C4-2B (cell line): Measurements from ENCODE around the gene PGP.

Experiments used
- CTCF ChIP-seq: fragments of 450-650 bp; conservative IDR thresholded peaks from 2 replicates; pipeline ENCODE4 v1.5.1; 2017; ENCODE audit warnings: mild to moderate bottlenecking
- ZFX ChIP-seq: fragments of 450-650 bp; IDR thresholded peaks from 2 replicates; pipeline ENCODE4 v1.6.1; 2017

DNA sequence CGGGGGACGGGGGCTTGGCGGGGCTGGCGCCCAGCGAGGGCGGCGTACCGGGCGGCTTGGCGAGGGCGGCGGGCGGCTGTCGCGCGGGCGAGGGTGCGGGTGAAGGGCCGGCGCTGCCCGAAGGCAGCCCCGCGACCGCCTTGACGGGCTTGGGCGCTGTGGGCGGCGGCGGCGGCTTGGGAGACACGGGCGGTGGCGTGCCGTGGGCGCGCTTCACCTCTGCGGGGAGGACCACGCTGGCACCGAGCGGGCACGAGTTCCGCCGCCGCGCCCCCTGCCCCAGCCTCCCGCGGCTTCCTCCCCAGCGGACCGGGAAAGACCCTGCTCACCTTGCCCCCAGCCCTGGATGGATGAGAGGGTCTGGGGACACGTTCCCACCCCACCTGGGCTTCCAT, 35.5 kb downstream of the PGP start:
- TF ChIP-seq CTCF, result no peak
- no peak for TF ChIP-seq ZFX
